ENCODE data around the gene BARX2.

The BARX2 gene

GRCh38 chr11:129443276-129443675, 67.6 kb downstream of the BARX2 start:
- no peak for DNase-seq

- no peak for DNase-seq
Observed at GRCh38 chr11:129444274-129444673, 68.6 kb downstream of the BARX2 start.

GRCh38 chr11:129445226-129445625, 69.6 kb downstream of the BARX2 start:
- no peak for DNase-seq

GRCh38 chr11:129446572-129446971, 70.9 kb downstream of the BARX2 start:
- DNase-seq, result no peak

GRCh38 chr11:129447654-129448239, 72.1 kb downstream of the BARX2 start:
- DNase-seq, result no peak

GRCh38 chr11:129451524-129451923, 75.9 kb downstream of the BARX2 start:
- no peak for DNase-seq

GRCh38 chr11:129453293-129453721, 77.7 kb downstream of the BARX2 start:
- DNase-seq, result no peak

- DNase-seq, result no peak
Observed at GRCh38 chr11:129455101-129455500, 79.5 kb downstream of the BARX2 start.

GRCh38 chr11:129455756-129456655, 80.4 kb downstream of the BARX2 start:
- no peak for DNase-seq

GRCh38 chr11:129457321-129457720, 81.7 kb downstream of the BARX2 start:
- DNase-seq, result peak; percentile 51

GRCh38 chr11:129458278-129458677, 82.6 kb downstream of the BARX2 start:
- no peak for DNase-seq

- peak; percentile 44 for DNase-seq
Observed at GRCh38 chr11:129458756-129459535, 83.3 kb downstream of the BARX2 start.

- peak; percentile 81 for DNase-seq
Observed at GRCh38 chr11:129460714-129461113, 85.1 kb downstream of the BARX2 start.

GRCh38 chr11:129484068-129484467, 108.4 kb downstream of the BARX2 start:
- DNase-seq, result no peak

- no peak for DNase-seq
Observed at GRCh38 chr11:129489249-129489648, 113.6 kb downstream of the BARX2 start.

- DNase-seq, result no peak
Observed at GRCh38 chr11:129490004-129490403, 114.4 kb downstream of the BARX2 start.

- no peak for DNase-seq
Observed at GRCh38 chr11:129493746-129494145, 118.1 kb downstream of the BARX2 start.
